ENCODE data around the gene TINAGL1.

The TINAGL1 gene

DNA sequence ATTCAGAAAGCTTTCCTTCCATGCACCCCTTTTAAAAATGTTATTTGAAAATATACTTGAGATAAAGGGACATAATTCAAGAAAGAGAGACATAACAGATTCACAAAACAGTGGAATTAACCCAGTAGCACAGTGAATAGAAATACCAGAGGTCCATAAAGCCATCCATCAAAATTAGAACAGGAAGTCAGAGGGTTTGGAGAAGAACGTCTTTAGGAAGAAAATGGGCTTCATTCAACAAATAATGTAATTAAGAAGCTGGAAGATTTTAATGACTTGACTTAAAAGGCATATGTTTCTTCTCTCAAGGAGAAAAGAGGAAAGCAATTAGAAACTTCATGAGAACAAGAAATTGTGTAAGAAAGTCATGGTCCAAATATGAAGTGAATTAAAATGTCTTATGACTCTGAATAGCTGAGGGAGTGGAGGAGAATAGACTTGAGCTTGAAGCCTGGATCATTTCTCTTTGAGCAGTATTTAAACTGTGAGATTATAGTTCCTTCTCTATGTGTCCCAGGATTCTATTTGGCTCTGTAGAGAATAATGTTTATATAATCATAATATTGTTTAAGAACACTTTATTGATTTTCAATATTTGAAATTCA is 33.3 kb downstream of the TINAGL1 start:
- no peak for DNase-seq

DNA sequence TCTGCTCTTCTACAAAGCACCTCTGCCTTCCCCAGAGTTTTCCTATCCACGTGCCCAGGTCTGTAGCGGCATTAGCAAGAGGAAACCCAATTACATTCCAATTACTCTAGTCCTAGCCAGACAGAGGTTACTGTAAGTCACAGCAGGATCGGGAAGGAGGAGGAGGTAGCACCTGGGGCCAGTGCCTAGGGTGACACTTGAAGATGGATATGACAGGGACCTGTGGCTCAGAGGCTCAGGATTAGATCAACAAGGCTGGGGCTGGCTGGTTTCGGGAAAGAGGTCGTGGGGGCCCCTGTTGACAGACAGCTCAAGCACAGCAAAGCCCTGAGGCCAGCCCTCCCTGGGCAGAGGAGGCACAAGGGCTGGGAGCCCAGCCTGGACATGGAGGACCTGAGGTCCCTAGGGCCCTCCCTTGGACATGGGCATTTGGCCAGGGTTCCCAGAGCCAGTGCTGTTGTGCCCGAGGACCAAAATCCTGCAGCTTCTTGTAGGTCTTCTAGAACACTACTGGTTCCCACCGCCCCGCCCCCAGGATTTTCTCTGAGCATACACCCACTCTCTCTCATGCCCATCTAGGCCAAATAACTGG is 38.2 kb downstream of the TINAGL1 start:
- no peak for DNase-seq

DNA sequence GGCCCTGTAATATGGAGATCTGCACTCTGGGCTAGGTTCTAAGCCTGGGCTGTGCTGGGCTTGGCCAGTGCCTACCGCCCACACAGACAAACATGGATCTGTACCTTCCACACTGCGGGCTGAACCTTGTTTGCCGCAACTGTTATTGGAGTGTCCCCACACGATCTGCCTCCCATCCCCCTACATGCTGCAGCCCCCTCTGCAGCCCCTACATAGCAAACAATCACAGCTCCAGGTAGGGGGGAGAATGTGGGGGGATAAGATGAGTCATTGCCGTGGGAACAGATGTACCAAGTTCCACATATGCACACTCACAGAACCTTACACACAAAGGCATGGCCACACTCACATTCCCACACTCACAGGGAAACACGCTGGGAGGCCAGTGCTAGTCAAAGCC is 39.1 kb downstream of the TINAGL1 start:
- DNase-seq: no peak

DNA sequence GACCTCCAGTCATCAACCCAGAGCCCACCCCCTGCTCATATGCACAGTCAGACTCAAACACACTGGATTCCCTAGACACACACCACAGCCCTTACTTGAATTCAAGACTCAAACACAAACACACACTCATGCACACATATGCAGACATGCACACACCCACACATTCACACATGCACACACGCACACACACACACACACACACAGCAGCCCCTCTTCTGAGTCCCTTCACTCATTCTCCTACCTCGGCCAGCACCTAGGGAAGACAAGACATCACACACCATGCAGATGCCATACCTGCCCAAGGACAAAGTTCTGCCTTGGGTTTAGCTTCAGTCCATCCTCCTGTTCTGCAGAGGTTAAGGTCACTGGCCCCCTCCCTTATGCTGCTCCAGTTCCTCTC is 39.6 kb downstream of the TINAGL1 start:
- DNase-seq: no peak

DNA sequence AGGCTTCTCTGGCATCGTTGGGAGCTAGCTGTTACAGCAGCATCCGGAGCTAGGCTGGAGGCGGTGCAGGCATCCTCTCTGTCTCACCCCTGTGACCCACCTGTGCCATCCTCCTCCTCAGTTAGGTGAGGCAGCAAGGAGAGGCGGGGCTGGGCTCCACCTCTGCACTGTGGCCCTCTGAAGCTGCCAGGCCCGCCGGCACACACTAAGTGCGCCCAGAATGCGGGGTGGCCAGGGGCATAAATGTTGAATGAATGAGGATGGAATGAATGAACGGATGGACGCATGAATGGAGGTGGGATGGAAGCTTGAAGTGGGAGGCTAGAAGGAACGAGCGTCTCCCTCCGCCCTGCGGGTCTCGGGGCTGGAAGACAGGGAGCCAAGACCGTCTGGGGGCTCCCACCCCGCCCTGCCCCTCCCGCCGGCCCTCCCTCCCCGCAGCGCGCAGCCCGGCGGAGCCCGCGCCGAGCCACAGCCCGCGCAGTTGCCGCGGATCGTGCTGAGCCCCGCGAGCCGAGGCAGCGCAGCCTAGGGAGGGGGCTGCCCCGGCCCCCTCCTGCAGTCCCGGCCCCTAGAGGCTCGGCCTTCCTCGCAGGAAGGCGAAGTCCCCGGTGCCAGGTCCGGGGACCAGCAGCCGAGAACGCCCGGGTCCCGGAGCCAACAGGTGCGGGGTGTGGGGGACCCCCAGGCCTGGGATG is 41.1 kb downstream of the TINAGL1 start, which contains the start of gene HCRTR1:
HCRTR1 (plus strand) TSS at position 472 of the 698 bp plus-strand sequence. CDS start 1,504 bp downstream, outside the sequence.
- DNase-seq: no peak

DNA sequence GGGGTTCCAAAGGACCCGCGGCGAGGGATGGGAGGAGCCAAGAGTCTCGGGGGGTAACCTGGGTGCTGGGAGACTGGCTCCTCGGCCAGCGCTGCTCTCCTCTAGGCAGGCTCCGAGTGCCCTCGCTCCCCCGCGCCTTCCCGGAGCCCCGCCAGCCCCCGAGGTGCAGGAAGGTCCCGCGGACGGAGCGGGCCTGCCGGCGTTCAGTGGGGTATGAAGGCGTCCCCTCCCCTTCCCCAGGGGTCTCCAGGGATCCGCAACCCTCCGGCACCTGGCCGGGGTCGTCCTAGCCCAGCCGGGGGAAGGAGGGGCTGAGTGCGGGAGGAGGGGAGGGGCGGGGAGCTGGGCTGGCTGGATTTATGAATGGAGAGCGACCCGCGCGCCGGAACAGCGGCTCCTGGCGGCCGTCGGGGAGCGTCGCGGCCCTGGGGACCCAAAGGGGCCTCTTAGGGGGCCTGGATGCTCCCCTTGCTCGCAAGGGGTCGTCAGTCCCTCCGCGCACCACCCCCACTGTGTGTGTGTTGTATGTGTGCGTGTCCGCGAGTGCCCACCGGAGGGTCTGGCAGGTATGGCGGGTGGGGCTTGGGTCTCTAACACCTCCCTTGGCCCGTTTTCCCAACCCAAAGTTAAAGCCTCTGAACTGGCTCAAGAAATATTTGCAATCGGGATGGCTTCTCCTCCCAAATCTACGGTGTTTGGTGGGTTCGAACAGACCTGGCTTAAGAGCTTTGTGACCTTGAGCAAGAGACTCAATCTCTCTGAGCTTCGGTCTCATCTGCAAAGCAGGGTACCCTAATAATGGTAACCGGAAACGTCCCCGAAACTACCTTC is 41.8 kb downstream of the TINAGL1 start:
- no peak for DNase-seq

DNA sequence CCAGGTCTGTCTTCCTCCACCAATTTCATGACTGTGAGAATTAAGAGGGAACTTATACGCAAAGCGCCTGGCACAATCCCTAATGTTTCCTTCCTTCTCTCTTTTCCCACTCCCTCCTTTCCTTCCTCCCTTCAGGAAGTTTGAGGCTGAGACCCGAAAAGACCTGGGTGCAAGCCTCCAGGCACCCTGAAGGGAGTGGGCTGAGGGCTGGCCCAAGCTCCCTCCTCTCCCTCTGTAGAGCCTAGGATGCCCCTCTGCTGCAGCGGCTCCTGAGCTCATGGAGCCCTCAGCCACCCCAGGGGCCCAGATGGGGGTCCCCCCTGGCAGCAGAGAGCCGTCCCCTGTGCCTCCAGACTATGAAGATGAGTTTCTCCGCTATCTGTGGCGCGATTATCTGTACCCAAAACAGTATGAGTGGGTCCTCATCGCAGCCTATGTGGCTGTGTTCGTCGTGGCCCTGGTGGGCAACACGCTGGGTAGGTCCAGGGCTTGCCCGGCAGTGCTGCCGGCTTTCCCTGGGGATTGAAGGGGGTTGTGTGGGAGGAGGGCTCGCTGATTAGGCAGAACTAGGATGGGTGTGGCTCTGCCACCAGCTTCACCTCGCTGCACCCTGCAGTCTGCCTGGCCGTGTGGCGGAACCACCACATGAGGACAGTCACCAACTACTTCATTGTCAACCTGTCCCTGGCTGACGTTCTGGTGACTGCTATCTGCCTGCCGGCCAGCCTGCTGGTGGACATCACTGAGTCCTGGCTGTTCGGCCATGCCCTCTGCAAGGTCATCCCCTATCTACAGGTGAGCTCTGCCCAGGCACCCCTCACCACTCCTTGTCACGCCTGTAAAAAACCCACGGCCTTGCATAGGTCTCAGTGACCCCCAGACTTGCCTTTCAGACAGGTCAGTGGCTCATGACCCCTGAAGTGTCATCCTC is 42.9 kb downstream of the TINAGL1 start:
- no peak for DNase-seq

DNA sequence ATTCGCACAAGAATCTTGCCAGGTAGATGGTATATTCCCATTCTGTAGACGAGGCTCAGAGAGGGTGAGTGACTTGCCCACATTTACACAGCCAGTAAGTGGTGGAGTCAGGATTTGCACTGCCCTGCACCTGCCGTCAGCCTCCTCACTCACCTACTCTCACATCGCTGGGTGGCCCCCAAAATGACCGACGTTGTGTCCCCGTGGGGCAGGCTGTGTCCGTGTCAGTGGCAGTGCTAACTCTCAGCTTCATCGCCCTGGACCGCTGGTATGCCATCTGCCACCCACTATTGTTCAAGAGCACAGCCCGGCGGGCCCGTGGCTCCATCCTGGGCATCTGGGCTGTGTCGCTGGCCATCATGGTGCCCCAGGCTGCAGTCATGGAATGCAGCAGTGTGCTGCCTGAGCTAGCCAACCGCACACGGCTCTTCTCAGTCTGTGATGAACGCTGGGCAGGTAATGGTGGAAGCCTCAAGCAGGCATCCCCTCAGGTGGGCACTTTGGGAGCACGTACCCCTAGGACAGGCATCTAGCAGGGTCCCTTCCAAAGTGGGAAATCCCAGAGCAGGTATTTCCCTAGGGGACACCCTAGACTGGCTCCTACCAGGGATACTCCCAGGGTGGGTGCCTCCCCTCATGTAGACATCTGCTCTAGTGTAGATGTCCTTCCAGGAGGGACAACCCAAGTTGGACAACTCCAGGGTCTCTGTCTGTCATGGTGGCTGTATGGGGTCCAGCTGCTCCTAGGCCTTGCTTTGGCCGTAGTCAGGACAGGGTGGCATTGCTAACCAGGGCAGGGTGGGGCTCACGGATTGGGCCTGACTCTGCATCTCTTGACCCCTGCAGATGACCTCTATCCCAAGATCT is 44.5 kb downstream of the TINAGL1 start:
- no peak for DNase-seq

DNA sequence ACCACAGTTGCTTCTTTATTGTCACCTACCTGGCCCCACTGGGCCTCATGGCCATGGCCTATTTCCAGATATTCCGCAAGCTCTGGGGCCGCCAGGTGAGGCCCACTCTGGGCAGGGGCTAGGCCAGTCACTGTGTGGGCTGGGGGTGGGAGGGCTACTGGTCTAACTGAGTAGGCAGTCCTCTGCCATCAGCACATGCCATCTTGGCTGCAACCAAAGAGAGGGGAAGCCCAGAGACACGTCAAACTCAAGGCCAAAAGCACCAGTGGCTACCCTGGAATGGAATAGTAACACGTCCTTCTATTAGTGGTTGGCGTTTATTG is 45.1 kb downstream of the TINAGL1 start:
- no peak for DNase-seq

DNA sequence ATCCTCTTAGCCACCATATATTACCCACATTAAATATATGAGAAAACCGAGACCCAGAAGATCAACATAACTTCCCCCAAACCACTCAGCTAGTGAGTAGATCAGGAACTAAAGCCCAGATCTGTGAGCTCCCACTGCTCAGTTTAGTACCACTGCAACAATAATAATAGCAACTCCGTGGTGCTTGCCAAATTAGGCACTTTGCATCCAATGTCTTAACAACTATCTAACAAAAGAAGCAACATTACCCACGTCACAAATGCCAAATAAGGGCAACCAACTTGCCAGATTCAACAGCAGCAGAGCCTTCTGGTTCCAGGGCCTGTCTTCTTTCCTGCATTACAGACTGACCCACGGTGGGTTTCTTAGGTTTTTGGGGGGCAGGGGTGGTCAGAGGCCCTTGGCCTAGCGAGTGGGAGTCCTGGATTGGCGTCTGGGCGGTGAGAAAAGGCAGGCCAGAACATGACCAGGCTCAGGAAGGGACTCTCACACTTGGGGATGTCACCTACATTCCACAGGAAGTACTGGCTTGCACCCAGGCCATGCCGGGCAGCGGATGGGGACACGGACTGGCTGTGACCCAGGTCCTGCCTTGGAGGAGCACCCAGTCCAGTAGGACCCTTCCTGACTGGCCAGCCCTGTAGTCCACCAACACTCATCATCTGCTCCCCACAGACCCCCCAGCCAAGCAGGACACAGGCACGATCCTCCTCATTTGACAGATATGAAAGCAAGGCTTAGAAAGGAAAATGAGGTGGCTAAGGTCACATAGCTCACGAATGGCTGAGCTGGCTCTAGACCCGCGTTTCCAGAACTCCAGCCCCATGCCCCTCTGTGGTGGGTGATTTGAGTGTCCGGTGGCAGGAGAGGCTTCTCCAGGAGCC is 45.8 kb downstream of the TINAGL1 start:
- no peak for DNase-seq

DNA sequence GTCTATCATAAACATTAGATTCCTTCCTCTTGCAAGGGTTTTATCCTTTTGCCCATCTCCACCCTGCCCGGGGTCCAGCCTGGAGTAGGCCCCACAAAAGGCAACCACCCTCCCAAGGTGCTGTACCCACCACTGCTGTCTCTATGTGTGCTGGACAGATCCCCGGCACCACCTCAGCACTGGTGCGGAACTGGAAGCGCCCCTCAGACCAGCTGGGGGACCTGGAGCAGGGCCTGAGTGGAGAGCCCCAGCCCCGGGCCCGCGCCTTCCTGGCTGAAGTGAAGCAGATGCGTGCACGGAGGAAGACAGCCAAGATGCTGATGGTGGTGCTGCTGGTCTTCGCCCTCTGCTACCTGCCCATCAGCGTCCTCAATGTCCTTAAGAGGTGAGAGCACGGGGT is 47.0 kb downstream of the TINAGL1 start:
- DNase-seq: no peak

DNA sequence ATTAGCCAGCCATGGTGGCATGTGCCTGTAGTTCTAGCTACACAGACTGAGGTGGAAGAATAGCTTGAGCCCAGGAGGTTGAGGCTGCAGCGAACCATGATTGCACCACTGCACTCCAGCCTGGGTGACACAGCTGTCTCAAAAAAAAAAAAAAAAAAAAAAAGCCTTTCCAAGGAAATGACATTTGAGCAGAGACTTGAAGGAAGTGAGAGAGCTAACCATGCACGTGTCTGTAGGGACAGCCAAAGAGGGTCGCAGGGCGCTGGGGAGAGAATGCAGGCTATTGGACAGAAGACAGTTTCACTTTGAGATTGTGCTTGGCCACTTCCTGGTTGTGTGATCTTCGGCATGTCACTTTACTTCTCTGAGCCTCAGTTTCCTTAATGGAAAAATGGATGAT is 48.0 kb downstream of the TINAGL1 start:
- no peak for DNase-seq

DNA sequence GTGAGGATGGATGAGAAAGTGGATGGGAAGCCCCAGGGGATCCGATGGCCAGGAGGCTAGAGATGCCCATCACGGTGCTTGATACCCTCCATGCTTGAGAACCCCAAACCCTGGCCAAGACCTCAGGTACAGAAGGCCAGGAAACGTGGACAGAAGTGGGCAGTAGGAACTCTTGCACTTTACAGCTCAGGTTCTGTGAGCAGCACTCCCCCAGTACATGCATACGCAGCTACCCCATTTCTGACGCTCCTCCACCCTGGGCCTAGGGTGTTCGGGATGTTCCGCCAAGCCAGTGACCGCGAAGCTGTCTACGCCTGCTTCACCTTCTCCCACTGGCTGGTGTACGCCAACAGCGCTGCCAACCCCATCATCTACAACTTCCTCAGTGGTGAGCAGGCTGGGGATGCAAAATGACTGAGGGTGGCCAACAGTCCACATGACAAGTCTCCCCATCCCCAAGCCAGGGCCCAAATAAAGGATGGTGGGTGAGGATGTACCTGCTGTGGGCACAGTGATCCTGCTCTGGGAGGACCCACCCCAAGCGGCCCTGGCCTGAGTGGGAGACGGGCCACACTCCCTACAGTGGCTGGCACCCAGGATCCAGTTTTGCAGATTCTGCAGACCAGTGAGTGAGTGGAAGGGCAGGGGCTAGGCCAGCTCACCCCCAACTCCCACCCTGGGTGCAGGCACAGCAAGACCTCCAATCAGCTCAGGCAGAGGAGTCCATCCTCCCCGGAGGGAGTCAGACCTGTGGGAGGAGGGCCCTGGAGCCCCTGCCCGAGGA is 48.6 kb downstream of the TINAGL1 start:
- DNase-seq: no peak

DNA sequence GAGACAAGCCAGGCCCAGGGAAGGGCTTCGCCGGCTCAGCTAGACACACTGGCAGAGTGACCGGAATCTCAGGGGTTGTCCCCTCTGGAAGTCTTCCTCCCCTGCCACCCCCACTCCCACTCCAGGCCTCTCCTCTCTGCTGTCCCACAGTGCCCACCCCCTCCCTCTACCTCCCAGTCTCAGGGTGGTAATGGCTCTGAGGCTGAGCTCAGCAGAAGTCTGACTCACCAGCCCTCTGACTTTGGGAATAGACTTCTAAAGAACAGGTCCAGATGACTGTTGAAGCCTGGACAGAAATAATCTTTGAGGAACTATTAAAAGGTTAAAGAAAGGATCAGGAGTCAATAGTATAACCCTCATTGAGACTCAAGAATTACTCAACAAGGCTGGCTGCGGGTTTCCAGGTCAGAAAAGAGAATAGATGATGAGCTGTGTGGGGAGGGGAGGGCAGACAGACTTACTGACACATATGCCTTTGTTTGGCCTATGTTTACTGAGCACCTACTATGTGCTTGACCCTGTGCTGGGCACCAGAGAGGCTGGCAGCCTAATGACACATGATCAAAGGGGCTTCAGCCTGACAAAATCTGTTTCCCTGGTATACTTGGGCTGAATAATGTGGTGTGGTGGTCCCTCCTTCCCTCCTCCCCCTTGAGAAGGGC is 49.4 kb downstream of the TINAGL1 start:
- DNase-seq: no peak

DNA sequence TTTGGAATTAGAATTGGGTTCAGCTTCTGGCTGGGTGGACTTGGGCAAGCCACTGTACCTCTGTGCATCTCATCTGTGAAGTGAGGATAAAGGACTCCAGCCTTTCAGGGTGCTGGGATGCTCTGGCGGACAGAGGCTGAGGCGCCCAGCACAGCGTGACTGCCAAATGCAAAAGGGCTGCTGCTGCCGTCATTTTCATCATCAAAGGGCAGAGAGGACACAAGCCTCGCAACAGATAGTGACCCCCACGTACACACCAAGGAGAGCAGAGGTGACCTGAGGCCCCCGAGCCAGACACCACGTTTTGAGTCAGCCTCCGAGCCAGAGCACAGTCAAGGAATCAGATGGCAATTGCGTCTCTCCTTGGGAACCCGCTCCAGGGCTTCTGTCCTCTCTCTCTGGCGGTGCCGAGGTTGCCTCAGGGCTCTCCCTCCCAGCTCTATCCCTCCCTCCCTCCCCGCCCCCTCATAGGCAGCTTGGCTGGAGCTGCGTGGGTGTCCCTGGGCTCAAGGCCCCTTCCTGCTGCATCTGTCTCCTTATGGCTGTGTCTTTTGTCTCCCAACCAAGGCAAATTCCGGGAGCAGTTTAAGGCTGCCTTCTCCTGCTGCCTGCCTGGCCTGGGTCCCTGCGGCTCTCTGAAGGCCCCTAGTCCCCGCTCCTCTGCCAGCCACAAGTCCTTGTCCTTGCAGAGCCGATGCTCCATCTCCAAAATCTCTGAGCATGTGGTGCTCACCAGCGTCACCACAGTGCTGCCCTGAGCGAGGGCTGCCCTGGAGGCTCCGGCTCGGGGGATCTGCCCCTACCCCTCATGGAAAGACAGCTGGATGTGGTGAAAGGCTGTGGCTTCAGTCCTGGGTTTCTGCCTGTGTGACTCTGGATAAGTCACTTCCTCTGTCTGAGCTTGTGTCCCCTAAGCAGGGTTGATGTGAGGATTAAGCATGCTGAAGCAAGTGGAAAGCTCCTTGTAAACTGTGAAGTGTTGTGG is 50.2 kb downstream of the TINAGL1 start:
- no peak for DNase-seq

DNA sequence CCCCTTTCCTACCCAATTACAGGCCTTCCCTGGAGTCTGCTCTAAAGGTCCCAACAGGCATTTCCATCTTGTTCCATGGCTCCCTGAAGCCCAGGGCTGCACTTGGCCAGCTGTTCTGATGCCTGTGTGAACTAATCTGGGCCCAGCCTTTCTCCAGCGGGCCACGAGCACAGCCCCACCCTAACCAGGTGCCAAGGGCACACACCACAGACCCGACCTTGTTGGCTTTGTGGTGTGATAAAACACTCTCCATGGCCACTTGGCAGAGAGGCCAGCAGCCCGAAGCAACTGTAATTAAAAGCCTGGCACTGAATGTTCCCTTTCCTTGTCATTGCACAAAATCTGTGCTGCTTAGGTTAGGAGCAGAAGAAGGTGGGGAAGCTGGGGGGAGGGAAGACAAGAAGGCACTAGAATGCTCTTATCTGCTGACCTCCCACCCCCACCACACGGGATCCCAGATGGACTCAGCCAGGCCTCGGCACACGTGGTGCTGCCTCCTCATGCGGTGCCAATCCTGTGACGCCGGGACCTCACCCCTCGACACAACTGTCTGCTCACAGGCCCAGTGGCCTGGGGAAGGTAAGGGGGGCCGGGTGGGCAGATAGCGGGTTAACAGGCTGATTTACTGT is 51.1 kb downstream of the TINAGL1 start:
- no peak for DNase-seq

DNA sequence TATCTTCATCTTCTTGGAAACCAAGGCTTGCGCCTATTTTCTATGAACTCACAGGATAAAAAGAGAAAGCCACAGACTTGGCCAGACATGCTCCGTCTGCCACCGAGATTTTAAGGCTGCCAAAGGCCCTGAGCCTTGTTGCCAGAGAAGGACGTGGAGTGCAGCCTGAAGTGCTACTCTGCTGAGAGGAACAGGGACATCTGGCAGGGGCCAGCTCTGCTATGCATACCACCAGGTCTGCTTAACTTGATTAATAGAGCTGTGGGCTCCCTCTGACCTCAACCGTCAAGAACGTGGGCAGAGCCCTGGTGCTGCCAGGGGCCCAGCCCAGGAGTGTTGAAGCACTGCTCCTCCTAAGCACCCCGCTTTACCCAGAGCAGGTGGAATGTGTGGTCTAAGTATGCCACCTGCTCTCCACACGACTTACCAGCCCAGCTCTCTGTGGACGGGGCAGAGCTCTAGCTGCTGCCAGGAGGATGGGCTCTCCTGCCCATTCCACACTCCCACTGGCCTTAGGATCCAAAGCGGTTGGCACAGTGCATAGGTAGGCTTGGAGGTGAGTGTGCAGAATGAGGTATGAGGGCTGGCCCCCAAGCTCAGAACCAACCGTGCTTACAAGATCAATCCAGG is 51.7 kb downstream of the TINAGL1 start:
- no peak for DNase-seq

All from NCI-H1417 treated with DMSO at 0.1 percent for 48 hours (cell line).